HepG2 (cell line): ENCODE results near the gene NFIC. TPM values are rescaled to one million over a fixed set of nuclear protein-coding genes. Genes with fewer than 3 reads are reported as not detected.

Experiments used
- ARID2 ChIP-seq: sonication (generic); formaldehyde crosslinking; IDR thresholded peaks from 2 replicates; pipeline ENCODE4 v1.8.1; 2022; ENCODE audit warnings: mild to moderate bottlenecking, missing genetic modification reagents, borderline replicate concordance
- BCL6 ChIP-seq: IDR thresholded peaks from 2 replicates; pipeline ENCODE4 v1.6.1; 2016; ENCODE audit warnings: missing genetic modification reagents, missing compliant biosample characterization
- EED ChIP-seq: sonication (generic); formaldehyde crosslinking; IDR thresholded peaks from 2 replicates; pipeline ENCODE4 v1.5.0; 2020; ENCODE audit warnings: mild to moderate bottlenecking, missing genetic modification reagents
- NCOA1 ChIP-seq: sonication (generic); formaldehyde crosslinking; IDR thresholded peaks from 2 replicates; pipeline ENCODE4 v1.9.0; 2021; ENCODE audit warnings: missing genetic modification reagents
- ZBTB21 ChIP-seq: sonication (generic); formaldehyde crosslinking; IDR thresholded peaks from 2 replicates; pipeline ENCODE4 v1.4.0; 2020; ENCODE audit warnings: missing genetic modification reagents
- ZFP37 ChIP-seq: sonication (generic); formaldehyde crosslinking; IDR thresholded peaks from 2 replicates; pipeline ENCODE4 v1.4.0; 2020; ENCODE audit warnings: missing genetic modification reagents, borderline replicate concordance
- ZNF333 ChIP-seq: sonication (generic); formaldehyde crosslinking; IDR thresholded peaks from 2 replicates; pipeline ENCODE4 v1.4.0; 2020; ENCODE audit warnings: mild to moderate bottlenecking, missing genetic modification reagents, borderline replicate concordance
- ZNF337 ChIP-seq: sonication (generic); formaldehyde crosslinking; IDR thresholded peaks from 2 replicates; pipeline ENCODE4 v1.5.1; 2020; ENCODE audit warnings: missing genetic modification reagents, low read depth, mild to moderate bottlenecking, borderline replicate concordance
- ZNF614 ChIP-seq: IDR thresholded peaks from 2 replicates; pipeline ENCODE4 v1.6.1; 2018; ENCODE audit warnings: missing biosample characterization, missing genetic modification reagents, inconsistent platforms, borderline replicate concordance
- ZNF615 ChIP-seq: sonication (generic); formaldehyde crosslinking; IDR thresholded peaks from 2 replicates; pipeline ENCODE4 v1.5.0; 2020; ENCODE audit warnings: mild to moderate bottlenecking, missing genetic modification reagents, borderline replicate concordance
- ZNF713 ChIP-seq: sonication (generic); formaldehyde crosslinking; IDR thresholded peaks from 2 replicates; pipeline ENCODE4 v1.4.0; 2020; ENCODE audit warnings: mild to moderate bottlenecking, missing genetic modification reagents
- ZNF776 ChIP-seq: sonication (generic); formaldehyde crosslinking; IDR thresholded peaks from 2 replicates; pipeline ENCODE4 v1.4.0; 2020; ENCODE audit warnings: mild to moderate bottlenecking, missing genetic modification reagents
- ZSCAN31 ChIP-seq: sonication (generic); formaldehyde crosslinking; IDR thresholded peaks from 2 replicates; pipeline ENCODE4 v1.5.0; 2020; ENCODE audit warnings: low read depth, mild to moderate bottlenecking, missing genetic modification reagents
- polyA plus RNA-seq, 8 experiments: library from polyadenylated mRNA; depleted of rRNA in 3 of 8; stranded (reverse) in 7 of 8; unstranded in 1 of 8; fragments of >200 nt; fragmentation: Illumina TruSeq in 4 of 8; extraction: Trizol in 4 of 8; gene quantifications; 2 replicates each; pipeline versions ENCODE4 v1.2.1 to v1.2.3, GENCODE V29; 2011 to 2016; ENCODE audit warnings: low read depth in 4 of 8, missing spikeins in 1 of 8, mixed read lengths in 1 of 8; ENCODE audit not compliant: insufficient read depth in 1 of 8
- total RNA-seq, 5 experiments: library from RNA; depleted of rRNA; stranded (reverse); fragments of >200 nt; fragmentation: Illumina TruSeq; extraction: Trizol; gene quantifications; 2 replicates each; pipeline ENCODE4 v1.2.3, GENCODE V29; 2016; ENCODE audit warnings: low read depth in 1 of 5
- TF ChIP-seq, protein P1 (sequence below): sonication (generic); formaldehyde crosslinking; IDR thresholded peaks from 2 replicates; pipeline ENCODE4 v1.9.0; 2021; ENCODE audit warnings: missing genetic modification reagents, borderline replicate concordance
- TF ChIP-seq, protein P2 (sequence below): sonication (generic); formaldehyde crosslinking; IDR thresholded peaks from 2 replicates; pipeline ENCODE4 v1.4.0; 2020; ENCODE audit warnings: missing genetic modification reagents
- TF ChIP-seq, protein P3 (sequence below): IDR thresholded peaks from 2 replicates; pipeline ENCODE4 v1.6.1; 2016; ENCODE audit warnings: low read depth, control low read depth
- TF ChIP-seq, protein P4 (sequence below): sonication (generic); formaldehyde crosslinking; IDR thresholded peaks from 2 replicates; pipeline ENCODE4 v1.4.0; 2020; ENCODE audit warnings: missing genetic modification reagents
- TF ChIP-seq, protein P5 (sequence below): sonication (generic); formaldehyde crosslinking; IDR thresholded peaks from 2 replicates; pipeline ENCODE4 v1.5.1; 2020; ENCODE audit warnings: missing genetic modification reagents, mild to moderate bottlenecking, borderline replicate concordance

The NFIC gene
- total and polyA plus RNA-seq, 2 of the 13 experiments (the other 11 are each of a cell fraction or from before 2014, with no cell fraction given) = 1.3 to 2.5 TPM

DNA sequence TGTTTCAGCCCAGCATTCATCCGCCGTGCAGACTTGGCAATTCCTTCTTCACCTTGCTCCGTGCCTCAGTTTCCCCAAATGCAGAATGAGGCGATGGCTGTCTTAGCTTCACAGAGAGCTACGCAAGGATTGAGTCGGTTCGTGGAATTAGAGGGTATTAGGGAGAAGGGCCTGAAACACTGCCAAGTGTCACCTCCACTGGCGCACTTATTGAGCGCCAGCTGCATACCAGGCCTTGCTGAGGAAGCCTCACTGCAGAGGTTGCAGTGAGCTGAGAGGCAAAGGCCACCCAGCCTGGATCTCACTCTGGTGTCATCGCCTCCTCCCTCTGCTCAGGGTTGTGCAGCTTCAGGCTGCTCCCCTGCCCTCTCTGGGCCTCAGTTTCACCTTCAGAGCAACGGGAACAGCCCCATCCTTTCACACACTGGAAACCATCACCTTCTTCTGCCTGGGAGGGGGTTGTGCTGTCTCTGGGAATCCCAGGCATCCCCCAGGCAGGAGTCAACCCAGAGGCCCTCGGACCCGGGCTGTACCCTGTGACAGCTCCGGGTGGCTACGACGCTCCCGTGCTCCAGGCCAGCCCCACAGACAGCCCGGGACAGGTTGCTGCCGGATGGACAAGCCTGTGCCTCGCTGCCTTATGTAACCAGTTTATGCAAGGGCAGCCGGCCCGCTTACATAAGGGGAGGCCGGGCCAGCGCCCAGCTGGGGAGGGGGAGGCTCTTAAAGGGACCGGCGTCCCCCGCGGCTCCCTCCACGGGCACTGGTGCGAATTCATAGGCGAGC, 31.9 kb downstream of the NFIC start (continued):
- TF ChIP-seq ZNF614 (CRISPR knock-in tag) (peak; percentile 80; the same call in 1 of the 2 replicates), ZSCAN31 (CRISPR knock-in tag) (peak; percentile 34; the same call in 1 of the 2 replicates), ZNF615 (0 out of 2 replicates have a peak, but pooled peaks have one; percentile 65), ZFP37 (CRISPR knock-in tag) (0 out of 2 replicates have a peak, but pooled peaks have one; percentile 42), EED (no peak), ZBTB21 (CRISPR knock-in tag) (no peak; the same call in 1 of the 2 replicates), BCL6 (CRISPR knock-in tag) (peak; percentile 92), ZNF776 (CRISPR knock-in tag) (peak; percentile 47; the same call in 1 of the 2 replicates), NCOA1 (0 out of 2 replicates have a peak, but pooled peaks have one; percentile 71), ZNF713 (no peak), ZNF337 (CRISPR knock-in tag) (peak; percentile 40; the same call in 1 of the 2 replicates), ZNF333 (no peak), ARID2 (CRISPR knock-in tag) (no peak)
- TF ChIP-seq, protein P1, sequence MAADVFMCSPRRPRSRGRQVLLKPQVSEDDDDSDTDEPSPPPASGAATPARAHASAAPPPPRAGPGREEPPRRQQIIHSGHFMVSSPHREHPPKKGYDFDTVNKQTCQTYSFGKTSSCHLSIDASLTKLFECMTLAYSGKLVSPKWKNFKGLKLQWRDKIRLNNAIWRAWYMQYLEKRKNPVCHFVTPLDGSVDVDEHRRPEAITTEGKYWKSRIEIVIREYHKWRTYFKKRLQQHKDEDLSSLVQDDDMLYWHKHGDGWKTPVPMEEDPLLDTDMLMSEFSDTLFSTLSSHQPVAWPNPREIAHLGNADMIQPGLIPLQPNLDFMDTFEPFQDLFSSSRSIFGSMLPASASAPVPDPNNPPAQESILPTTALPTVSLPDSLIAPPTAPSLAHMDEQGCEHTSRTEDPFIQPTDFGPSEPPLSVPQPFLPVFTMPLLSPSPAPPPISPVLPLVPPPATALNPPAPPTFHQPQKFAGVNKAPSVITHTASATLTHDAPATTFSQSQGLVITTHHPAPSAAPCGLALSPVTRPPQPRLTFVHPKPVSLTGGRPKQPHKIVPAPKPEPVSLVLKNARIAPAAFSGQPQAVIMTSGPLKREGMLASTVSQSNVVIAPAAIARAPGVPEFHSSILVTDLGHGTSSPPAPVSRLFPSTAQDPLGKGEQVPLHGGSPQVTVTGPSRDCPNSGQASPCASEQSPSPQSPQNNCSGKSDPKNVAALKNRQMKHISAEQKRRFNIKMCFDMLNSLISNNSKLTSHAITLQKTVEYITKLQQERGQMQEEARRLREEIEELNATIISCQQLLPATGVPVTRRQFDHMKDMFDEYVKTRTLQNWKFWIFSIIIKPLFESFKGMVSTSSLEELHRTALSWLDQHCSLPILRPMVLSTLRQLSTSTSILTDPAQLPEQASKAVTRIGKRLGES = no peak
- TF ChIP-seq, protein P2, sequence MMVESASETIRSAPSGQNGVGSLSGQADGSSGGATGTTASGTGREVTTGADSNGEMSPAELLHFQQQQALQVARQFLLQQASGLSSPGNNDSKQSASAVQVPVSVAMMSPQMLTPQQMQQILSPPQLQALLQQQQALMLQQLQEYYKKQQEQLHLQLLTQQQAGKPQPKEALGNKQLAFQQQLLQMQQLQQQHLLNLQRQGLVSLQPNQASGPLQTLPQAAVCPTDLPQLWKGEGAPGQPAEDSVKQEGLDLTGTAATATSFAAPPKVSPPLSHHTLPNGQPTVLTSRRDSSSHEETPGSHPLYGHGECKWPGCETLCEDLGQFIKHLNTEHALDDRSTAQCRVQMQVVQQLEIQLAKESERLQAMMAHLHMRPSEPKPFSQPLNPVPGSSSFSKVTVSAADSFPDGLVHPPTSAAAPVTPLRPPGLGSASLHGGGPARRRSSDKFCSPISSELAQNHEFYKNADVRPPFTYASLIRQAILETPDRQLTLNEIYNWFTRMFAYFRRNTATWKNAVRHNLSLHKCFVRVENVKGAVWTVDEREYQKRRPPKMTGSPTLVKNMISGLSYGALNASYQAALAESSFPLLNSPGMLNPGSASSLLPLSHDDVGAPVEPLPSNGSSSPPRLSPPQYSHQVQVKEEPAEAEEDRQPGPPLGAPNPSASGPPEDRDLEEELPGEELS = peak; percentile 83
- TF ChIP-seq, protein P3, sequence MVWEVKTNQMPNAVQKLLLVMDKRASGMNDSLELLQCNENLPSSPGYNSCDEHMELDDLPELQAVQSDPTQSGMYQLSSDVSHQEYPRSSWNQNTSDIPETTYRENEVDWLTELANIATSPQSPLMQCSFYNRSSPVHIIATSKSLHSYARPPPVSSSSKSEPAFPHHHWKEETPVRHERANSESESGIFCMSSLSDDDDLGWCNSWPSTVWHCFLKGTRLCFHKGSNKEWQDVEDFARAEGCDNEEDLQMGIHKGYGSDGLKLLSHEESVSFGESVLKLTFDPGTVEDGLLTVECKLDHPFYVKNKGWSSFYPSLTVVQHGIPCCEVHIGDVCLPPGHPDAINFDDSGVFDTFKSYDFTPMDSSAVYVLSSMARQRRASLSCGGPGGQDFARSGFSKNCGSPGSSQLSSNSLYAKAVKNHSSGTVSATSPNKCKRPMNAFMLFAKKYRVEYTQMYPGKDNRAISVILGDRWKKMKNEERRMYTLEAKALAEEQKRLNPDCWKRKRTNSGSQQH (CRISPR knock-in tag) = no peak
- TF ChIP-seq, protein P4, sequence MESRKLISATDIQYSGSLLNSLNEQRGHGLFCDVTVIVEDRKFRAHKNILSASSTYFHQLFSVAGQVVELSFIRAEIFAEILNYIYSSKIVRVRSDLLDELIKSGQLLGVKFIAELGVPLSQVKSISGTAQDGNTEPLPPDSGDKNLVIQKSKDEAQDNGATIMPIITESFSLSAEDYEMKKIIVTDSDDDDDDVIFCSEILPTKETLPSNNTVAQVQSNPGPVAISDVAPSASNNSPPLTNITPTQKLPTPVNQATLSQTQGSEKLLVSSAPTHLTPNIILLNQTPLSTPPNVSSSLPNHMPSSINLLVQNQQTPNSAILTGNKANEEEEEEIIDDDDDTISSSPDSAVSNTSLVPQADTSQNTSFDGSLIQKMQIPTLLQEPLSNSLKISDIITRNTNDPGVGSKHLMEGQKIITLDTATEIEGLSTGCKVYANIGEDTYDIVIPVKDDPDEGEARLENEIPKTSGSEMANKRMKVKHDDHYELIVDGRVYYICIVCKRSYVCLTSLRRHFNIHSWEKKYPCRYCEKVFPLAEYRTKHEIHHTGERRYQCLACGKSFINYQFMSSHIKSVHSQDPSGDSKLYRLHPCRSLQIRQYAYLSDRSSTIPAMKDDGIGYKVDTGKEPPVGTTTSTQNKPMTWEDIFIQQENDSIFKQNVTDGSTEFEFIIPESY (CRISPR knock-in tag) = peak; percentile 87
- TF ChIP-seq, protein P5, sequence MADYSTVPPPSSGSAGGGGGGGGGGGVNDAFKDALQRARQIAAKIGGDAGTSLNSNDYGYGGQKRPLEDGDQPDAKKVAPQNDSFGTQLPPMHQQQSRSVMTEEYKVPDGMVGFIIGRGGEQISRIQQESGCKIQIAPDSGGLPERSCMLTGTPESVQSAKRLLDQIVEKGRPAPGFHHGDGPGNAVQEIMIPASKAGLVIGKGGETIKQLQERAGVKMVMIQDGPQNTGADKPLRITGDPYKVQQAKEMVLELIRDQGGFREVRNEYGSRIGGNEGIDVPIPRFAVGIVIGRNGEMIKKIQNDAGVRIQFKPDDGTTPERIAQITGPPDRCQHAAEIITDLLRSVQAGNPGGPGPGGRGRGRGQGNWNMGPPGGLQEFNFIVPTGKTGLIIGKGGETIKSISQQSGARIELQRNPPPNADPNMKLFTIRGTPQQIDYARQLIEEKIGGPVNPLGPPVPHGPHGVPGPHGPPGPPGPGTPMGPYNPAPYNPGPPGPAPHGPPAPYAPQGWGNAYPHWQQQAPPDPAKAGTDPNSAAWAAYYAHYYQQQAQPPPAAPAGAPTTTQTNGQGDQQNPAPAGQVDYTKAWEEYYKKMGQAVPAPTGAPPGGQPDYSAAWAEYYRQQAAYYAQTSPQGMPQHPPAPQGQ (CRISPR knock-in tag) = no peak
